Tibial artery (tissue), 4 donors: ENCODE results near the gene PLEKHH1.

Source experiments
- DNase-seq, 2 donors: peaks; one replicate each; pipeline ENCODE4 v3.0.0-alpha.2; 2019
- H3K27ac ChIP-seq, 2 donors: fragments of 200-600 bp; sonication (generic) in 1 of 2; 1 replicate in 1 of 2; 2 replicates in 1 of 2; pipeline ENCODE4 v1.5.1; 2018 to 2019; ENCODE audit warnings: mild to moderate bottlenecking in 1 of 2
- H3K27me3 ChIP-seq, 2 donors: fragments of 200-600 bp; sonication (generic) in 1 of 2; one replicate each; pipeline versions ENCODE4 v1.5.1 to v1.6.0; 2016 to 2019
- H3K36me3 ChIP-seq, 3 donors: fragments of 200-600 bp; sonication (generic) in 2 of 3; one replicate each; pipeline ENCODE4 v1.5.1; 2016 to 2019; ENCODE audit warnings: mild to moderate bottlenecking in 2 of 3
- H3K4me1 ChIP-seq, 4 donors: fragments of 200-600 bp; sonication (generic) in 2 of 4; 1 replicate in 3 of 4; 2 replicates in 1 of 4; pipeline ENCODE4 v1.5.1; 2016 to 2019
- H3K4me3 ChIP-seq, 2 donors: fragments of 200-600 bp; sonication (generic) in 1 of 2; 1 replicate in 1 of 2; 2 replicates in 1 of 2; pipeline ENCODE4 v1.5.1; 2018 to 2019; ENCODE audit warnings: mild to moderate bottlenecking in 2 of 2
- H3K9me3 ChIP-seq, 3 donors: fragments of 200-600 bp; sonication (generic) in 1 of 3; one replicate each; pipeline ENCODE4 v1.5.1; 2016 to 2019
- CTCF ChIP-seq, 2 experiments: fragments of 200-600 bp in 1 of 2; fragments of 450-650 bp in 1 of 2; IDR thresholded peaks; one replicate each; pipeline ENCODE4 v1.5.1; 2017 to 2019; ENCODE audit warnings: antibody characterized with exemption in 2 of 2, mild to moderate bottlenecking in 1 of 2, moderate library complexity in 1 of 2
- intact Hi-C: fragments of 100-400 bp; cut with DNase I; formaldehyde crosslinking; loops from one replicate; pipeline ENCODE4 v1.15.0; 2023; ENCODE audit warnings: low total_unique reads

Gene PLEKHH1

DNA sequence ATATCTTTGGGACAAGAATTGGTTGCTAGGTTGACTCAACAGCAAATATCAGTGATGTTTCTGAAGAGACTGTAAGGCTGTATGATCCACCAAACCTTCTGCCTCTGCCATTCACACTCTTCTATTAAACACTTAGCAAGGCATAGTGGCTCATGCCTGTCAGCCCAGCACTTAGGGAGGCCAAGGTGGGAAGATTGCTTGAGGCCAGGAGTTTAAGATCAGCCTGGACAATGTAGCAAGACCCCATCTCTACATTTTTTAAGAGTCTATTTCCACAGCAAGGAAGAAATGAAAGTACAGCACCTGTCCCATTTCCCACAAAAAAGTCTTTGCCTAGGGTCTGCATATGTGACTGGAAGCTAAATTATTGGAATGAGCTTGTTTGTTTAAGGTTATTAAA is 94.4 kb downstream of the PLEKHH1 start:
- no peak for DNase-seq
- no peak for TF ChIP-seq CTCF (IDR thresholded peaks at IDR 0.05)
- intact Hi-C loops, result no loop called here

DNA sequence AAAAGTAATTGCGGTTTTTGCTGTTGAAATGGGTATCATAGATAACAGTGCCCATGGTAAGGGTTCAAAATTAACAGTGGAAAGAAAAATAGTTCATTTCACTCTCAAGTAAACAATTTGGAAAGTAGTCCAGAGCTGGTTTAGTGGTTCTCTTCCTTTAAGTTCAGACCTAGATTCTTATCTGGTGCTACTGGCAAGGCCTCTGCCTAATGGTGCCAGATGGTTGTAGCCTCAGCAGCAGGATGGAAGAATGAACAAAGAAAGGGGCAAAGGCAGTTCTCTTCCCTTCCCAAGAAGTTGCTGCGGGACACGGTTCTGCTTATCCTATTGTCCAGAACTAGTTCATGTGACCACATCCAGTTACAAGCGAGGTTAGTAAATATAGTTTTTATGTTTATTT is 97.1 kb downstream of the PLEKHH1 start:
- H3K4me1 ChIP-seq, result no peaks in the 10 kb centered on the region
- no peaks in the 10 kb centered on the region for H3K9me3 ChIP-seq
- TF ChIP-seq CTCF (IDR thresholded peaks at IDR 0.05), result no peak
- no peaks in the 10 kb centered on the region for H3K27me3 ChIP-seq
- intact Hi-C loops, result no loop called here
- no peak overlapping the region for H3K4me3 ChIP-seq
- DNase-seq, result no peak
- no peak overlapping the region for H3K27ac ChIP-seq
- peaks cover 0 to 5% (median 0%) of the 10 kb centered on the region in 3 donors for H3K36me3 ChIP-seq

More for the DNA sequence above, 94.4 kb downstream of the PLEKHH1 start:
- Histone ChIP-seq H3K4me1 (peaks cover 0 to 12% (median 5%) of the 10 kb centered on the region in 4 donors), H3K27me3 (no peaks in the 10 kb centered on the region), H3K4me3 (no peak overlapping the region), H3K27ac (no peak overlapping the region), H3K36me3 (no peaks in the 10 kb centered on the region), H3K9me3 (no peaks in the 10 kb centered on the region)

- Histone ChIP-seq H3K9me3 (no peaks in the 10 kb centered on the region), H3K4me1 (no peaks in the 10 kb centered on the region), H3K4me3 (no peak overlapping the region), H3K36me3 (peaks cover 0 to 5% (median 0%) of the 10 kb centered on the region in 3 donors), H3K27me3 (no peaks in the 10 kb centered on the region), H3K27ac (no peak overlapping the region)
- intact Hi-C loops, result no loop called here
- no peak for DNase-seq
- no peak for TF ChIP-seq CTCF (IDR thresholded peaks at IDR 0.05)
Measured at GRCh38 chr14:67630938-67631337, 97.8 kb downstream of the PLEKHH1 start.

GRCh38 chr14:67633451-67634147 is 100.5 kb downstream of the PLEKHH1 start:
- Histone ChIP-seq H3K27ac (no peak overlapping the region), H3K9me3 (no peaks in the 10 kb centered on the region), H3K4me3 (no peak overlapping the region), H3K36me3 (peaks cover 0 to 5% (median 0%) of the 10 kb centered on the region in 3 donors), H3K4me1 (no peaks in the 10 kb centered on the region), H3K27me3 (no peaks in the 10 kb centered on the region)
- no peak for DNase-seq
- no peak for TF ChIP-seq CTCF (IDR thresholded peaks at IDR 0.05)
- intact Hi-C loops, result no loop called here

DNA sequence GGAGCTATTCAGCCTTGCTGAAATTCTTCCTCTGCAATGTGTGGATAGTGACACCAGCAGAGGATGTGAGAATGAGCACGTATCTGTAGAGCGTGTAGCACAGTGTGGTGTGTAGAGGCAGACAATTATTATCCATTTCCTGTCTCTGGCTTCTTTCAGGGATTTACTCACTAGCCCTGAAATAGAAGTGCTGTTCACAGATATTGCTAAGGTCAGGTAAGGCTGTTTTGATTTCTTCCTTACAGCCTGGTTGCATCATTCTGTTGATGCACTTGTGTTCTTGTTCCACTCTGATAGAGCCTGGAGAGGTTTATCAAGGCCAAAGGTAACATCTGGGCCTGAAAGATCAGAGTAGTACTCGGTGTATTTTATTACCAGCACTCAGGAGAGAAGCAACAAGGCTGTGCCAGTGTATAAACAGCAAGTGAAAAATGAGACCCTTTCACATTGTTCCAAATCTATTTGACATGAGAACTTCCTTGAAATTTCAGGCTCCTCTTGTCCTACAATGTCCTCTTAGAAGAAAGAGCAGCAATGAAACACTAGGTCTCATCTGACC is 103.3 kb downstream of the PLEKHH1 start:
- Histone ChIP-seq H3K9me3 (no peaks in the 10 kb centered on the region), H3K27me3 (no peaks in the 10 kb centered on the region), H3K27ac (no peak overlapping the region), H3K36me3 (peaks cover 0 to 5% (median 0%) of the 10 kb centered on the region in 3 donors), H3K4me1 (no peaks in the 10 kb centered on the region), H3K4me3 (no peak overlapping the region)
- no peak for DNase-seq
- intact Hi-C loops, result no loop called here
- TF ChIP-seq CTCF (IDR thresholded peaks at IDR 0.05), result no peak
